NOMO-1 (cell line): ENCODE data around the gene KIAA0586.
"Not testable (repeated sequence)": the region's sequence is repeated elsewhere in the genome, so short reads cannot be mapped to it uniquely, and the experiment has no call there.

ENCODE experiments used
- DNase-seq, 2 experiments: peaks; one replicate each; lab custom pipeline; 2025; ENCODE audit not compliant: unreplicated experiment in 2 of 2; lab: John Stamatoyannopoulos, UW

KIAA0586 gene

GRCh38 chr14:58587271-58587670, 159.8 kb downstream of the KIAA0586 start:
- DNase-seq: no peak

GRCh38 chr14:58588321-58588720, 160.8 kb downstream of the KIAA0586 start:
- DNase-seq: not testable (repeated sequence)

GRCh38 chr14:58593977-58594376, 166.5 kb downstream of the KIAA0586 start:
- no peak for DNase-seq

GRCh38 chr14:58597041-58597440, 169.5 kb downstream of the KIAA0586 start:
- no peak for DNase-seq

GRCh38 chr14:58598028-58598803, 170.7 kb downstream of the KIAA0586 start:
- DNase-seq: no peak

- no peak for DNase-seq
These were observed 171.4 kb downstream of the KIAA0586 start for GRCh38 chr14:58598804-58599525.

- no peak for DNase-seq
These were observed 172.2 kb downstream of the KIAA0586 start for GRCh38 chr14:58599707-58600106.
